ENCODE data around the gene EMSY.

EMSY gene

DNA sequence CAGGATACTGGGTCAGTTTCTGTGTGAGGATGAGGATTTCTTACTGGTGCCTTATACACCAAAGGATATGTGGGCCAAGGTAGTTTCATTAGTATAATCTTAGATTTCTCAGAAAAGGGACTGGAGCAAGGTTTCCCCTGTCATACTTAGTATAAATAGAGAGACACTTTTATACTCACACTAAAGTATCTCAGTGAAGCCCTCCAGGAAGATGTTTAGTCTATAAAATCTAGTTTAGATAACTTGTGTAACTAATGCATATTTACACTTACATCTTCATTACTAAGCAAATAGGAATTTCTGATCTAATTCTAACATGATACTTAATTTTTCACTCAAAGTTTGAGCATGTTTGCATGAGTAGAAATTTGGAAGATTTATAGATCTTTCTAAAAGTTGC lies 11.1 kb downstream of the EMSY start:
- no peak for DNase-seq

DNA sequence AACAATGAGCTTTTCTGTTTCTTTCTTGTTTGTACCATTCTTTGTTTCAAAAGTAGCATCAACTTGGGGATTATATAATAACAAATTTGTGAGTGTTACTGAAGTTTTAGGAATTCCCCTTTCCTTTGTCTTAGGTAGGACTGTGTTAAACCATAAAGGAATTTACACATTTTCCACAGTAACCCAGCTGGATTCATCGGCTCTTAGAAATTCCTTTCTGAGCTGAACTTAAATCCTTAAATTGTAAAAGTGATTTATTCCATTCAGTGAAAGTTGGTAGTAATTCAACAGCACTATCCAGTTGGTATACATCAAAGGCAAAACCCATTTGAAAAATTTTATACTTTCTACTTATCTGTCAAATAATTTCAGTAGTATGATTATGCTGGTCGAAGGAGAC lies 11.8 kb downstream of the EMSY start:
- DNase-seq: no peak

DNA sequence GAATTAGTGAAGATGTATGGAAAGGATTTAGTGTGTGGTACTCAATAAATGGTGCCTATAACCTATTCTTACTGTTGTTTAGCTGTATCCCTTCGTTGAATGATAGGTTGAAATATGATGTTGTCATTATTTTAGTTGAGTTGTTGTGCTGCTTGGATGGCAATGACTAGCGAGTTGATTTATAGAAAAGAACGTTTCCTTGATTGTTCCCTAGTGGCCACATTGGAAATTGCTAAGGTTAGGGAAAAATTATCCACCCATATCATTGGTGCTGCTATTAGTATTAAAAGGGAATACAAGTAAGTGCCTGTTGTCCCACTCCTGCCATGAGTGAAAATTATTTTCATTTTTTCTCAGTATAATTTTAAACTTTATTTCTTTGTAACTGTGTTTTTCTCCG lies 14.5 kb downstream of the EMSY start:
- no peak for DNase-seq

DNA sequence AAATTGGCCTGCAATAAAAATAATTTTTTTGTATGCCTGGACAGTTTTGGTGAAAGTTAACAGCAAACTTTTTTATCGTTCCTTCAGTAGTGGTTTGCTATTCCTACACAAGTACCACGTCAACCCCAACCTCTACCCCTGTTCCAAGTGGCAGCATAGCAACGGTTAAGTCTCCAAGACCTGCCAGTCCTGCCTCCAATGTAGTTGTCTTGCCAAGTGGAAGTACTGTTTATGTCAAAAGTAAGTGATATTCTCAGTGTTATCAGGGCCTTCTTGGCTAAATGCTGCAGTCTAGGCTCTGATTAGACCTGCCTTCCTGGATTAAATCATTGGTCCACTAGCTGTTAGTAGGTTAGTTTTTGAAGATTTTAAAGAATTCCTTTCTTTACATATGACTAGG lies 15.0 kb downstream of the EMSY start:
- no peak for DNase-seq

DNA sequence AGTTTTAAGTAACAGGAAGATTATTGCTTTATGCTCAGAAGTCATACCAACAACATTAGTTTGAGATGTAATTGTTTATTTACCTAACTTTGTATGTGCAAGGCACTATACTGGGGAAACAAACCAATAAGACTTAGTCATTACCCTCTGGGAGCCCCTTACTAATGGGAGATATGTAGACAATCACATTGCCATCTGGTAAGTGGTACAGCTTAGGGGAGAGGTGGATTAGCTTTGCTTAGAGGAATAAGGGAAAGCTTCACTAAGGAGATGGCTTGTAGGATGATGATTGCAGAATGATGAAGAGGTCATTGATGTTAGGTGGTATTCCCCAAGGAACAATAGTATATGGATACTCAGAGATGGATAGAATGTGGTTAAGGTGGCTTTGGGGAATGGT lies 17.5 kb downstream of the EMSY start:
- no peak for DNase-seq

DNA sequence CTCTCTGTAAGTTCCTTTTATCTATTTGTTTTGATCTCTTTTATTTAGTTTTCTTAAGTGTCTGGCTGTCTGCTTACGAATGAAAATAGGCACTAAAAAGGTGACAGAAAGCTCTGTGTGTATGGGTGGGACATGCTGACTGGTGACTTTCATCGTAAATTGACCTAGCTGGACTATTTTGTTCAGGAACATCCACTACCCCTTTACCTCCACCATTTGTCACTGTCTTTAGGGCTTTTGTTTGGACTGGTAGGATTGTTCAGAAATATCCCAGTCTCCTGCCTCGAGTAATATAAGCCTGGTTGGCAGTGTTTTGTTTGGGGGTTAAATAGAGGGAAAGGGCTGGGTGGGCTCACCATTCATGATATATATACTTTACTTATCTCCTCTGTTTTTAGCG lies 20.9 kb downstream of the EMSY start:
- DNase-seq: no peak

DNA sequence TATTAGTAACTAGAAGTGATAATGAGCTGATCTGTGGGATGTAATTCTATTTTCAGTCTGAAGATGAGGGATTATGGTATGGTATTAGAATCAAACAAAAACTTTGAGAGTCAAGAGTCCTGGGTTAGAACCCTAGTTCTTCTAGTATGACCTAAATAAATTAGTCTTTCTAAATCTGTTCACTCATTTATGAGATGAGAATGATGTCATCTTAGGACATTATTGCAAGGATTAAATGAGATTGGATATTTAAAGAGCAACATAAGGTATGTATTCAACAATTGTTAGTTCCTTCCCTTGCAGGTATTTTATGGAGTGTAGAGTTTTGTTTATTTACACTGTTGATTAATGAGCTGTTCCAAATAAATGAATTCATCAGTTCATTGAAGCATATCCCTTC lies 21.8 kb downstream of the EMSY start:
- no peak for DNase-seq

DNA sequence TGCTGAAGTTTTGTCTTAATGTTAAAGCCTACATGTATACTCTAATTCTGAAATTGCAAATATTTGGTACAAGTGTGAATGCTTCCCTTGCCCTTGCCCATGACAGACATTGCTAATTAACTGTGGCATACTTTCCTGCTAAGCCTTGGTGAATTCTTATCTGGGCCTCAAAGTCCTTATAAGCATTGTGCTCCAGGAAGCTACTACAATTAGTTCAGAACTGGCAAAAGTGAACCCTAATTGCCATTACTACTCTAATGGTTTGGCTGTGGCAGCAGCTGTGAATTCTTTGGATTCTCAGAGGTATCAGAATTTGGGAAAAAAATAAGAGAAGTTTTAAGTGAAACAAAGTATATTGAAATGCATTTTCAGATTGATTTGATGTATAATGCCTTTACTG lies 24.3 kb downstream of the EMSY start:
- DNase-seq: no peak

DNA sequence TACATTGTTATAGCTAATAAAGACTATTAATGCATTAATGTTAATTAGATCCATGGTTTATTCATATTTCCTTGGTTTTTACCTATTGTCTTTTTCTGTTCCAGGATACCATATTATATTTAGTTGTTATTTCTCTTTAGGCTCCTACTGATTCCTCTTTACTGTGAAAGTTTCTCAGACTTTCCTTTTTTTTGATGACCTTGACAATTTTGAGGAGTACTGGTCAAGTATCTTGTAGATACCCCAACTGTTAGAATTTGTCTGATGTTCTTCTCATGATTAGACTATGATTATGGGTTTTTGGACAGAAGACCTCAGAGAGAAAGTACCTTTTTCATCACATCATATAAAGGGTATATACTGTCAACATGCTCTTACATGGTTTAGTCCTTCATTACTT lies 26.6 kb downstream of the EMSY start:
- DNase-seq: no peak

DNA sequence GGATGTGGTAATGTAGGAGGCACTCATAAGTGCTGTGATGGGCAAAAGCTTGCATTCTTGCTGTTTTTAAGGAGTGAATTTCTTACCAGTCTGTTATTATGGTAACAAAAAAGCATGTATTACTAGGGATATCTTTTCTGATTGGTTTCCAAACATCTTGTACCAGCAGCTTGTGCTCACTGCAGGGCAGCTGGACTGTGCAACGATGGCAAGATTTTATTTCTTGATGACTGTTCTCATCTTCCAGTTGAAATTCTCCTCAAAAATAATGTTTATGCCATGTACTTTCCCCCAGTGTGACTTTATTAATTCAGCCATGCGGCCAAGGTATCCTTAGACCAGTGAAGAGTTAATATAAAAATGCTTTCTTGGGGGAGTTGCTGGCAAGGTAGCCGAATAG lies 35.4 kb downstream of the EMSY start:
- no peak for DNase-seq

DNA sequence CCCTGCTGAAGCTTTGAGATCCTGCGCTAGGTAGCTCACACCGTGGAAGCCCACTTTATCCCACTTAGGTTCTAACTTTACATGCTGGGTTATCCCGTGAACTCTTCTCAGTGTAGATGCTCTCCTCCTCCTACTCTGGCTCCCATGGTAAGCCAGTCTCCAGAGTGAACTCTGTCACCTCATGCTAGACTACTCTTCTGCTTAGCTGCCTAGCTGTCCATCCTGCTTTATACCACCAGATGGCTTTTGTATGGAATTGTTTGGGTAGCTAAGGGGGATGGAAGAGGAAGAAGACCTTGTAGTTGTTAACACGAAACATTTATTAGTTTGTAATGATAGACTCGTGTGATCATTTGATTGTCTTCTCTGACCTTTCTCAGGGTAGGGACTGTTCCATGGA lies 46.8 kb downstream of the EMSY start:
- no peak for DNase-seq

DNA sequence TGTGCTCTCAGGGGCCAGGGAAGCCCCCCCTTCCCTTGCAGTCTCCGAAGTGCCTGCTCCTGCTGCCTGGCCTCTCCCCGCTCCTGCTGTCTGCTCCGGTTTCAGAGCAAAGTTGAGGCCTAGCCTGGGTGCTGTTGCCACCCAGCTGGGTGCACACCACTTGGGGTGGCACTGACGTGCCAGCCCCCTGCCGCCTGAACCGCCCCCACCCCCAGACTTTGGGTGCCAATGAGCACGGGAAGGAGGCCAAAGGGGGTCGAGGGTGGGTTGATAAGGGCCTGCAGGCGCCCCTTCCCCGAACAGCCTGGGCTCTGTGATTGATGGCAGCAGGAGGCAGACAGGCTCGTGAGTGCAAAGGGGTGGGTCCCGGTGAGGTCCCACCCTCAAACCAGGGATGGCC lies 48.2 kb downstream of the EMSY start:
- DNase-seq: no peak

DNA sequence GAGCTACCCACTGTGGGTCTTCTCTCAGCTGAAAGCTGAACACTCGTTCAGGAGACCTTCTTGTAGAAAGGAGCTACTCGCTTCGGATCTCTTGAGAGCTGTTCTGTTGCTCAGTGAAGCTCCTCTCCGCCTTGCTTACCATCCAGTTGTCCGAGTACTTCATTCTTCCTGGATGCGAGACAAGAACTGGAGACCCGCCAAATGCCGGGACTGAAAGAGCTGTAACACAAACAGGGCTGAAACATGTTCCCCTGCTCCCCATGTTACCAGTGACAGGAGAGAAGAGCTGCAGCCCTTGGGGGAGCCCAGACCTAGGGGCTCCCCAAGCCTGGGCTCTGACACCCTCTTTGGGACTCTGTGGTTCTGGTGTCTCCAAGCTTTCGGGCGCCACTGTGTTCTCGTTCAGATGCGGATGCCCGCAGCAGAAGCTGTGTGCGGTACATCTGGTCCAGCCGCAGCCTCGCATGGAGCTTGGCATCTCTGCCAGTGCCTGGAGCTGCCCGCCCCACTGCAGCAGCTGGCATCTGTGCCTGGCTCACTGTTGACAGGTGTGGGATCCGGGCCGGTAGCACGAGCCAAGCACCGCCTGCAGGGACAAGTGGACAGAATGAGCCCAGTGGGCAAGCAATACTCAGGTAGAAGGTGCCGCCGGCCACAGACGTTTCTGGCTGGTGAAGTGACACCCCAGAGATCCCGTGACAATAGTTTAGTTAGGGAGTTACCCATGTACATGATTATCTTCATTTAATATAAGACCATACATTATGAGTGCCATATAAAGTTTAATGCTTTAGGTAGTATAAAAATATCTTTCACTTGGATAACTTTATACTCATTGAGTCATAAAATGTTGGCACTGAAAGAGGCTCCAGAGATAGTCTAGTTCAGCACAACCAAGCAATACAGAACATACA lies 49.1 kb downstream of the EMSY start:
- DNase-seq: no peak

DNA sequence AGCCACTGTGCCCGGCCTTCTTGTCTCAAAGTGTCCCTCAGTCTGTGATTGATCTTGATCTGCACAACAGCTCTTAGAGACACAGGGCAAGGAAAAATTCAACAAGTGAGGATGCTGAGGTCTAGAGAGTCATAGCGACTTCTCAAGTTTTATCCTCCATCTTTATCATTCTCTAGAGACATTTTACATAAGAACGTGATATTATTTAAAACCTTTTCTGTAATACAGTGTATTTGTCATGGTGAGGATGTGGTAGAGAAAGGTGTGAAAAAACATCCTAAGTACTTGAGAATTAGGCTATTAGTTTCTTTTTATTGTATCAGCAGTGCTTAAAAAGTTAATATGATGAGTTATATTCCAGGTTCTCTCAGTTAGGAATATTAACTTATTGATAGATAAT lies 50.2 kb downstream of the EMSY start:
- no peak for DNase-seq

DNA sequence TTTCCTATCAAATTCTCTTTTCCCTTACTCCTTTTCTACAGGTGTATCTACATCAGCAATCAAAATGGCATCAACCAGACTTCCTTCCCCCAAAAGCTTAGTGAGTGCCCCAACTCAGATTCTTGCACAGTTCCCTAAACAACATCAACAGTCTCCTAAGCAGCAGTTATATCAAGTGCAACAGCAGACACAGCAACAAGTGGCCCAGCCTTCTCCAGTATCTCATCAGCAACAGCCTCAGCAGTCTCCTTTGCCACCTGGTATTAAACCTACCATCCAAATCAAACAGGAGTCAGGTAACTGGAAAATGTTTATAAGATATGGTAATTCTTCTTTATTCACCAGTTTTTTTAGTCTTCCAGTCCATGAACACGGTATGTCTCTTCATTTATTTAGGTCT lies 51.4 kb downstream of the EMSY start:
- no peak for DNase-seq

DNA sequence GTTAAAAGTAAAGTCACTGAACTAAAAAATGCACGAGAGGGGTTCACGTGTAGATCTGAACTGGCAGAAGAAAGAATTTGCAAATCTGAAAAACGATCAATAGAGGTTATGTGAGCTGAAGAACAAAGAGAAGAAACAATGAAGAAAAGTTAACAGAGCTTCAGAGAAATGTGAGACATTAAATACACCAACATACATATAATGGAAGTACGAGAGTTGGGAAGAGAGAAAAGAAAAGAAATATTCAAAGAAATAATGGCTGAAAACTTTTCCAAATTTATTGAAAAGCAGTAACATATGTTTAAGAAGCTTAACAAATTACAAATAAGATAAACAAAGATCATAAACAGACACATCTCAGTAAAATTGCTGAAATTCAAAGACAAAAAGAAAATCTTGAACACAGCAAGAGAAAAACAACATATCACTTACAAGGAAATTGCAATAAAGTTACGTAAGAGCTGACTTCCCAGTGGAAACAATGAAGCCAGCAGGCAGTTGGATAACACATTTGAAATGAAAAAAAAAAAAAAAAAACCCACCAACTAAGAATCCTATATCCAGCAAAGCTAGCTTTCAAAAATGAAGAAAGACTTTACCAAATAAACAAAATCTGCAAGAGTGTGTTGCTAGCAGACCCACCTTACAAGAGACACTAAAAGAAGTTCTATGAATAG lies 56.8 kb downstream of the EMSY start:
- no peak for DNase-seq

DNA sequence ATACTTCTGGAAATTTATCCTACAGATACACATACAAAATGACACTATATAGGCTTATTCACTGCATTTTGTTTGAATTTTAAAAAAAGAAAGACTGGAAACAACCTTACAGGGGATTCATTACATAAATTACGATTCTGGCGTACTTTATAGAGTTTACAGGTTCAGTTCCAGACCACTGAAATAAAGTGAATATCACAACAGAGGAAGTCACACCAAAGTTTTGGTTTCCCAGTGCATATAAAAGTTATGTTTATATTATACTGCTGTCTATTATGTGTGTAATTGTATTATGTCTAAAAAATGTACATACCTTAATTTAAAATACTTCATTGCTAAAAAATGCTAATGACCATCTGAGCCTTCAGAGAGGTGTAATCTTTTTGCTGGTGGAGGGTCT lies 62.0 kb downstream of the EMSY start:
- no peak for DNase-seq

DNA sequence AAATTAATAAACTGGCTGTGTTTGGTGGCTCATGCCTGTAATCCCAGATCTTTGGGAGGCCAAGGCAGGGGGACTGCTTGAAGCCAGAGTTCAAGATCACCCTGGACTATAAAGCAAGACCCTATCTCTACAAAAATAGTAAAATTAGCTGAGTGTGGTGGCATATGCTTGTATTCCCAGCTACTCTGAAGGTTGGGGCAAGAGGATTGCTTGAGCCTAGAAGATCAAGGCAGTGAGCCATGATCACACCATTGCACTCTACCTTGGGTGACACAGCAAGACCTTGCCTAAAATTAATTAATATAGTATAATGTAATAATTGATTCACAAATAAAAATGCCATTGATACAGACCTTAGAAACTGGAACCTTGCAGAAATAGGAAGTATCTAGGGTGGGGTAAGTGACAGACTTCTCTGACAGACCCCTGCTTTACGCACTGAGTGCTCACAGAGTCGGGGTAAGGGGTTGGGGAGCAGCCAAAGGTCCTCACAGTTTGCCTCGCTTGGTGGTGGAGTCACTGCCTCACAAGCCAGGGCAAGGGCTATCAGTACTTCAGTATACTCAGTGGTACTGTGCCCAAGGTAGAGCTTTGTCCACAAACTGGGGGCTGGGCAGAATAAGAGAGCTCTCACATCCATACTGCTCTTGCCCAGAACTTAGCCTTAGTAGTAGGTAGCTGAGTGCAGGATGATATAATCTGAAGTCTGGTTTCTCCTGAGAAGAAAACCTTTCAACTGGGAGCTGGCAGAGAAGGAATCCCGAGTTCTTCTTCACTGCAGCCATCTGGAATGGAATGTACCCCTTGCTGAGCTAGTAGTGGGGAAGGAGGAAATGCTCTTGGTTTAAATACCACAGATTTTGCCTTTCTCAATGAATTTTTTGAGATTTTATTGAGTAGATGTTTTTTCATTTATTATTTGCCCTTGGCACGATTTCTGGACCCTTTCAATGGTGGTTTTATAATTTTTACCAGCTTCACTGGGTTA lies 65.5 kb downstream of the EMSY start:
- DNase-seq: no peak

DNA sequence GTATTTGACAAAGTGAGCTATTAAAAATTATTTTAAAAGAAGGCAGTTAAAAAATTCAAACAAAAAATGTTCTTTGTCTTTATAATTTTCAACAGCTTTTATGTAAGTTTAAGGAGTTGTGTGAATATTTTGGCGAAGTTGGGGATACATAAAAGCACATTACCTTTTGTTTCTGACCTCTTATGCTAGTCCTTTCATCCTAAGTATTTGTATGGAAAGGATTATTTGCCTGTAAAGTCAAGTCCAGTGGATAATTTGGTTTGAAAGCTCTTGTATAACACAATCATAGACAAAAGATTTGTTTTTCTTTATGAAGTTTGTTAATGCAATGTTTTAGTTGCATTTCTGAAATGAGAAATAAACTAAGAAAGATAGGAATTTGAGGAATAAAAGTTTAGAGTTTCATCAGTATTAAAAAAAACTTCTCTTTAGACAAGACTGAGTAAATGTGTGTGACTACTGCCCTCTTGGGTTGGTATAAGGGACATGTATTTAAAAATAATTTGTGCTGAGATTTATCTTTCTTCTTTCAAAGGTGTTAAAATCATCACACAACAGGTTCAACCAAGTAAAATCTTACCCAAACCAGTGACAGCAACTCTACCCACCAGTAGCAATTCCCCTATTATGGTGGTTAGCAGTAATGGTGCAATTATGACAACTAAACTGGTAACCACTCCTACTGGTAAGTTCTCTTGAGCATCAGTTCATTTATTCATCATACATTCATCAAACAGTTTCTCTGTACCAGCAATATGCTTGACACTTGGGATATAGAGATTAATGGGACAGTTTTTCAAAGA lies 68.2 kb downstream of the EMSY start:
- DNase-seq: no peak

DNA sequence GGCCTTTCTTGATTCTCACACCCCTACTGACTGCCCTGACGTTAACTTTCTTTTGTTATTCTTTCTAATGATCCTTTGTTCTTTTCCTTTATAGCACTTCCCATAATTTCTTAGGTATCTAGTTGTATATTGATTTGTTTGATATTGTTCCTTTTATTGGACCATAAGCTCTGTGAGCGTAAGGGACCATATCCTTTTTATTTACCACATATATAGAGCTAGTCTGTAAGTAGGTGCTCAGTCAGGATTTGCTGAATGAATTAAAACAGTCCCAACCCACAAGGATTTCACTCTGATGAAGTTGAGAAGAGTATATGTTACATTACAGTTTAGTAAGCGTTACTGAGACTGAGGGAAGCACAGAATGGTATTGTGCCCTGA lies 68.8 kb downstream of the EMSY start:
- DNase-seq: no peak

DNA sequence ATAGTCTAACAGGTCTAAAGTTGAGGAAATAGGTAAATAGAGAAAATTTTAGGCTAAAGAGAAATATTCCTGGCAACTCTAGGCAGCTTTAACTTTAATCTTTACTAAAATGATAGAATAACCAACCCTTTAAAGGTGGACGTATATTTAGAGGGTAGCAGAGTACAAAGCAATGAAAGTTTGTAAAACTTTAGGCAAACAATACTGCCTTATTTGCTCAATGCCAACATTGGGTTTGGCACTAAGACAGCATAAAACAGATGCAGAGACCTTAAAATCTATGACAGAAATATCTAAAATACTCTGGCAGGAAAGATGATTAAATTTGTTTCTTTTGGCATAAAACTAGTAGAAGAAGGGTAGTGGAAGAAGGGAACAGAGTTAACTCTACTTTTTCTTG lies 70.7 kb downstream of the EMSY start:
- no peak for DNase-seq

DNA sequence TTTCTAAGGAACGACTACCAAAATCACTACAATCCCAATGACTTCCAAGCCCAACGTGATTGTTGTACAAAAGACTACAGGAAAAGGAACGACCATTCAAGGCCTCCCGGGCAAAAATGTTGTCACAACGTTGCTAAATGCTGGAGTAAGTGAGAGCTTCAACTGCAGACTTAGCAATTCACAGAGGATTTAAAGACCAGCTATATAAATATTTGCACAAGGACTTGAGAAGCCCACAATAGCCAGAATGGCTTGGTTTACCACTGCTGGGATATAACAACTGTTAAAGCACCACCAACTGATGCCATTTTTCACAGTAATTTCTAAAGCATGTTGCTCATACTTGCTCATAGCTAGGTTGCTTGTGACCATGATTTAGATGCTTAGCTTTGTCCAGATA lies 78.3 kb downstream of the EMSY start:
- no peak for DNase-seq

All from activated naive CD4-positive, alpha-beta T cell (primary cell).